Stimulated activated CD4-positive, alpha-beta T cell treated with anti-CD3 and anti-CD28 coated beads, TNF-alpha, amount 100 ng/mL, for 48 hours (primary cell): Measurements from ENCODE around the gene INKA2.

Experiments used
- DNase-seq, 3 donors: peaks; one replicate each; pipeline ENCODE4 v3.0.0-alpha.2; 2020; ENCODE audit warnings: low read depth in 3 of 3

The INKA2 gene

DNA sequence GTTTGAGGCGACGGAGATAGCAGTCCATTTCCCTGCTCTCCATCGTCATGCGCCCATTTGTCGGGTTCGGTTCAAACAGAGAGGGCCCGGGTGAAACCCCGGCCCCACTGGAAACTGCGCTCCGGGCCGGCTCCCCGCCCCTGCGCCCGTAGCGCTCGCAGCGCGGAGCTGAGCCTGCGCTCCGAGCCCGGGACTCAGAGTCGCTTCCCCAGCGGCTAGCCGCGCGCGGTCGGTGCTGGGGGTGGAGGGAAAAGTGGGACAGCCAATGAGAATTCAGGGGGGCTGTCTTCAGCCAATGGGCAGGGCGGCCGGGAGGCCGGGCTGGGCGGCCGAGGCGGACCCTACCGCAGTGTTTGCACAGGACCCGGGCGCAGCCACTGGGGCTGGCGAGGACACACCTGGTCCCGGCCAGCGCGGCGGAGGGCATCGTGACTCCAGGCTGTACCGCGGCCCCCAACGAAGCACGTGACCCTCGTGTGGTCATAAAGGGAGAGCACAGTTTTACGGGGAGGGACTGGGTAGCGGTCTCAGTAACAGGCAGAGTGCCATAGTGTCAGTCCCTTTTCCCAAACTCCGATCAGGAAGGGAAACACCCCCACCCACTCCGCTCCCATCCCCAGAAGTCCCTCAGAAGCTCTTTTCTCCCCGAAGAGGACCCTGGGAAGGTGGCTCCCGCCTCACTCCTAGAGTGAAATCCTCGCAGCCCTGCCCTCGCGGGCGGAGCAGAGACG, at the start of gene INKA2:
INKA2 (minus strand) TSS at position 202 of the 731 bp plus-strand sequence; CDS start at position 49, 153 bp downstream.
- DNase-seq, result peak; percentile 62 to 74 (median 65)

DNA sequence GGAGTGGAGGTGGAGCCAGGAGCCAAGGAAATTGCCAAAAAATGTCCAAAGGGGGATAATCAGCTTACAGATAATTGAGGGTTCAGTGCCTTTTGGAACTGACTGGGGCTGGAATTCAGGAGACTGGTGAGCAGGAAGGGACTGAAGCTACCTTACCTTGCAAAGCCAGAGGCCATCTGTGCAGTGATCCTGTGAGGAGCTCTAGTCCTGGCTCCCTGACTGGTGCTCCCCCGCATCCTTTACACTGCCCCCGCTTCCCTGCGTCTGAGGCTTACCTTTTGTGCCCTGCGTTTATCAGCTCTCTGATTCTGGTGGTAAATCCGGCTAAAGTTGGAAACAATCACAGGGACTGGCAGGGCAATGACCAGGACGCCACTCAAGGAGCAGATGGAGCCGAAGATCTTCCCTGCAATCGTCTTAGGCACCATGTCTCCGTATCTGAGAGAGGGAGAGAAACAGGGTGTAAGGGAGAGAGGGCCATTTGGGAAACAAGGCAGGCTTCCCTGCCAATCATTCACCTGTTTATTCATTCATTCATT, 47.5 kb upstream of the INKA2 start:
- DNase-seq, result no peak

DNA sequence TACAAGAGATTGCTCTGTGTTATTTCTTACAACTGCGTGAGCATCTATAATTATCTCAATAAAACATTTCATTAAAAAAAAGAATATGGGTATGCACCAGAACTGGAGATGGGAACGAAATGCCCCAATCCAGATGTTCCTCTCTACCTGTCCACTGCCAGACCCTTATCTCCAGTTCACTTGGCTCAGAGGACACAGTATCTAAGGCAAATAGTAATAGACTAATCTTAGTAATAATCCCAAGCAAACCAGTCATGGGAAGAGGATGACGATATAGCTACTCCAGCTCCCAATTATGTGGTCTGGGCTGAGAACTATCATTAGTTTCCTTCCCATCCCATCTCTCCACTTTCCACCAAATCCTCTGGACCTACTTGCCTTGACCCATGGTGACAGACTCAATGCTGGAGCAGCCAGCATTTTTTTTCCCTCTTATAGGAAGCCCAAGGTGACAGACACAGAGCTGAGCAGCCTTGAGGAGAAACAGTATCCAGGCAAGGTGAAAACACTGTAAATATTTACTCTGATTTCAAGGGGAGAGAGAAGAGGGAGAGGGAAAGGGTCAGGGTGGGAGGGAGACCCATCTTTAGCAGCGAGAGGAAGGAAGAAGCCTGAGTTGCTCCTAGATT, 45.2 kb upstream of the INKA2 start:
- DNase-seq, result no peak

DNA sequence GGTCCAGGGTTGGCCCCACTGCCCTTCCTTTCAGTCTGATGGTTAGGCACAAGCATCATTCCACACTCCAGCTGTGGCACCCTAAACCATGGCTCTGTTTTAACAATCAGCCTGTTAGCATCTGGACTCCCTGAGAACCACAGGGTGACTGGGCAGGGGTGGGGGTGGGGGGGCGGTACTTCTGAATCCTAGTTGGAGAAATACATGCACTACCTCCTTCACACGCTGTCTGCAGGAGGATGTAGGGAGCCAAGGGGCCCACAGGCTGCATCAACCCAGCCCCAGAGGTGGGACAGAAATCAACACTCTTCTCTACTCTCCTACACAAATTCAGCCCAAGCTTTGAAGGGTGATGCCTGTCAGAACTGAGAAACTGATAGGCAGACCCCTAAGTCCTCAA, 40.4 kb upstream of the INKA2 start:
- no peak for DNase-seq

DNA sequence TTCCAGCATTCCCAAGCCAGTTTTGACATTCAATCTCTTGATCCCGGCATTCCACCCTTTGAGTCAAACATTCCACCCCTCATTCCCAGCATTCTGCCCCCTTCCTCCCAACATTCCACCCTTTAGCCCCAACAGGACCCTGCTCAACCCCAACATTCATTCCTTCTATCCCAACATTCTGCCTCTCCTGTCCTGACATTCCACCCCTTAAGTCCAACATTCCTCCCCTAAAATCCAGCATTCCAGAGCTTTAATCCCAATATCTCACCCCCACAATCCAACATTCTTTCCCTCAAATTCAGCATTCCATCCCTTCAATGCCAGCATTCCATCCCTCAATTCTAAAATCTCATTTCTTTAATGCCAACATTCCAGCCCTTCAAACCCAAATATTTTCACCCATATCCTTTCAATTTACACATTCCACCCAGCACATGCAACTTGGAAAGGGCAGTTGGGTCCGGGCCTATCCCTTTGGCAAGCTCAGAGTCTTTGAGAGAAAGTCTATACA, 39.4 kb upstream of the INKA2 start:
- DNase-seq, result no peak

DNA sequence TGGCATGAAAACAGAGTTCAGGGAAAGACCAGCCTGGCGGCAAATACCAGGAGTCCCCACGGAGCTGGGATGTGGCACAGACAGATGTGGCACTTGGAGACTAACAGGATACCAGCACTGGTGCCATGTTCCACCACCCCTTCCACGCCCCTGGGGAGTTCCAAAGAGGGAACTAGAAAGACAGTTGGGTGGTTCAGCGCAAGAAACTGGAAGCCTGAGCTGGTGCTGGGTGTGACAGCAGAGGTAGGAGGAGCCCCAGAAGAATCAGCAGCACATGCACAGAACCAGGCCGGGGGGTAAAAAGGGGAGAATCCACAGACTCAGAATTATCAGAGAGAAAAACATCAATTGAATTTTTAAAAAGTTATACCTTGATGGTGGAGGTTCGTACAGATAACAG, 38.9 kb upstream of the INKA2 start:
- no peak for DNase-seq

DNA sequence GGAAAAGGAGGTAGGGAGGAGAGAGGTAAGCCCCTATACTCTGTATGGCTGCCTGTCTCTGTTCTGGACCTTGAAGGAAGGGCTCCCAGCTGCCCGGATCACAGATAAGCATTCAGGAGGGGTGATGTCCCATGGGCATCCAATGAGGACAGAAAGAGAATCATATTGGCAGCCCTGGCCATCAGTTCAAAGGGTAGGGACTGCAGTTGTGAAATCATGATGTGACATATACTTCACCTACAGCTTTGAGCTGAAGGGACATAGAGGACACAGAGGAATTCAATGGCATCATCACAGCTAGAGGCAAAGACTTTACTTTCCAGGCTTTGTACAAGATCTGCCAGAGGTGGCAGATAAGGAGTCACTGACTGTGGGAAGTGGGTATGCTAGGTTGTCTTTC, 38.1 kb upstream of the INKA2 start:
- DNase-seq, result no peak

DNA sequence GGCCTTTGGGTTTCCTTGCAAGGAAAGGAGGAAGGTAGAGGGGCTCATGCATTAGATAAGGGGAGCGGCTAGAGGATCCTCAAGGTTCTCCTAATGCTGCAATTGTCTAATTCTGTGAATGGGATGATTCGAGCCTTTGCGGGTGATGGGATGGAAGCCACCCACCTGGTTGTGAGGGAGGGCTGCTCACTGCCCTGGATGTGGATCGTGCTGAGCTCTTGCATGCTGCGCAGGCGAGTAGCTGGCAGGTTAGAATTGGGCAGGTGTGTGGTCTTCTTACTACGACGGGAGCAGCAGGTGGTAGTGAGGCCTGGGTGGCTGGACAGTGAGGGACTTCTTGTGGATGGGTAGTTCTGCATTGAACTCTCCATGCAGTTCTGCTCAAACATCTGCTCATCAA, 37.7 kb upstream of the INKA2 start:
- no peak for DNase-seq

DNA sequence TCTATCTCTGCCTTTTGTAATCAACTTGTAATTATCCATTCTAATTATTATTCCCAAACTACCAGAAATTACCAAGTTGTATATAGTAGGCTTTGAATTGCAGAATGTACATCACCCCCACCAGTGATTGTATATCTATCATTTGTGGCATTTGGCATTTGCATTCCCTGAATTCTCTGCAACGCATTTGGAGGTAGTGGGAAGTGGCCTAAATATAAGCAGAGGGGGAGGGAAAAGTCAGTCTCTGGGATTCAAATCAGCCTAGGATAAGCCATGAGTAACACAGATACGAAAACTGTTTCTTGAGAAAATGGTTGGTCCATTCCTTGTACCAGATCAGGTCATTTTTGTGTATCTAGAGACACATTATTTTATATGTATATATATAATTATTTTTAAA, 37.2 kb upstream of the INKA2 start:
- no peak for DNase-seq

DNA sequence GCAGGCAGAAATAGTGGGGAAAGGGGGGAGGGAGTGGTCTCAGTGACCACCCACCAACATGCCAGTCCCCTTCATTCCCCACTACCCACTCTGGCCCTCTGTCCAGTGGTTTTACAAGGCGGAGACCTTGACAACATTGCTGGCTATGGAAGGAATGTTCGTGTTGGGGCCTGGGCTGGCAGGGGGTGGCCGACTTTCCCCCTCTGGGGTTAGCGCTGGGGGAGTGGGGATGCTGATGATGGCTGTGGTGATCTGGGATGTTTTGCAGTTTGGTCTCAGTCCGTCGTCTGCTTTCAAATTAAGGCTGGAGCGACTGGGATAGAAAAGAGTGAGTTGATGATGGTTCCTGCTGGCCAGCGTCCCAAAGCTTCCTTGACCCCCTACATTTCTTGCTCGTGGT, 36.8 kb upstream of the INKA2 start:
- no peak for DNase-seq

DNA sequence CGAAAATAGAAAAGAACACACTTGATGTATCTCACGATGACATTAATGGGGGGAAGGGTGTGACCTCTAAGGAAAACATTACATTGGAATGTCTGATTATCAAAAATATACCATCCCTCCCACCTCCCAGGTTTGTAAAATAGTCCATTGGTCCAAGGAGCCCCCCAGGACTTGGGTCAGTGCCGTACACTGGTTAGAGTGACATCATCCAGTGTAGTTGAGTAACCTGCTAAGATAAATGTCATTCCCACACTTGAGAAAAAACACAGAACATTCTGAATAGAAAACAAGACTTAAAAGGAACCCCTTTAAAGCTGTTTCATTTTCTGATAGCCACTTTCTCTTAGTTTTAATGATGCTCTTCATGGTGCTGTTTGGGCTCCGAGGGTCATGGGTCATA, 31.7 kb upstream of the INKA2 start:
- no peak for DNase-seq

DNA sequence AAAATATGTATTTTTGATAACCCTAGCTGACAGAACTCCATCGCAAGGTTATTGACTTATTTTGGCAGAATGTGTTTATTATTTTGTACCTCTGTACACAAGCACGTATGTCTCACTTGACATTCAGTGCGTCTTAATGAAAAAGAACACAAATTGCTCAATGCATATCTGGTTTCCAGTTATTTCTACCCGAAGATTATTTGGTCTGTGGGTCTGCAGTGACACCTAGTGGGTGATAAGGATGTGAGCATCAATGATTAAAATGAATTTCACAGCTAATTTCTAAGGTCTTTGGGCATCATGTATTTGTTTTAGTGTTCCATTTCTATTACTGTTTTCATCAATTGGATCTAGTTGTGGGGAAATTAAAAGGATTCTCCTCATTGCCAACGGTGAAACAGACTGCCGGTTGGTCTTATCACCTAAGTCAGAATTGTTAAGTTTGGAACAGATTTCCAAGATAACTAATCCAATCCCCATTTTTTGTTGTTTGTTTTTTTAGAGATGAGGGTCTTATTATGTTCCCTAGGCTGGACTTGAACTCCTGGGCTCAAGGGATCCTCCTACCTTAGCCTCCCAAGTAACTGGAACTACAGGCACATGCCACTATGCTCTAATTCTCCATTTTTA, 30.4 kb upstream of the INKA2 start:
- DNase-seq, result peak in 2 of 3 donors; percentile 13 to 14

DNA sequence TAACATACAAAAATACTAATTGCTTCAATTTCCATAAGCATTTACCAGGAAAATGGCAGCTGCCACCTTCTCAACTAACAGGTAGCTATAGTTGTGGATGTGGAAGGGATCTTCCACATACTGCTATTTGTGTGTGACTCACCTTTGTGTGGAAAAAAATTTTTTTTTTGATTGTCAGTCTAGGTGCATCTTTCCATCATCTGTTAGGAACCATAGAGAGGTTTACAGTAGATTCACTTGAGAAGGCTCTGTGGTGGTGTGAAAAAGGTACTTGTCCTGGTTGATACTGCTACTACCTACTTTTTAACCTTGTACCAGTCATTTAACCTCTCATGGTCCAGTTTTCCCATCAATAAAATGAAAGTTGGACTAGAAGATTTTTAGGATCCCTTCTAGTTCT, 29.4 kb upstream of the INKA2 start:
- no peak for DNase-seq

DNA sequence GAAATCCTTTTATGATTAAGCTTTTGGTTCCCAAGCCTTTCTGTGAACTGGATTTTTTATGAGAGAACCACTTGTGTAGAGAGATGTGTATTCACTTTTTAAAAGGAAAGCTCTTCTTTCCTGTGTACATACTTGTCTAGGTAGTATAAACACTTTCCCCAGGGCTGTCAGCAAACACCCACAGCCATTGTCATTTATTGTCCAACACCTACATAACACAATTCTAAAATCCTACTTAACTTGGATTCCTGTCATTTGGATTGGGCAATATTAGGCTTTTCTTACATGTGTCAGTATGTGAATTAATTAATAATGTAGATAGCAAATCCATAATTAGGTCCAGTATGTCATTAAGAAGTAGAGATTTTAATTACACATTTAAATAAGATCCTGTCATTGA, 28.8 kb upstream of the INKA2 start:
- no peak for DNase-seq

DNA sequence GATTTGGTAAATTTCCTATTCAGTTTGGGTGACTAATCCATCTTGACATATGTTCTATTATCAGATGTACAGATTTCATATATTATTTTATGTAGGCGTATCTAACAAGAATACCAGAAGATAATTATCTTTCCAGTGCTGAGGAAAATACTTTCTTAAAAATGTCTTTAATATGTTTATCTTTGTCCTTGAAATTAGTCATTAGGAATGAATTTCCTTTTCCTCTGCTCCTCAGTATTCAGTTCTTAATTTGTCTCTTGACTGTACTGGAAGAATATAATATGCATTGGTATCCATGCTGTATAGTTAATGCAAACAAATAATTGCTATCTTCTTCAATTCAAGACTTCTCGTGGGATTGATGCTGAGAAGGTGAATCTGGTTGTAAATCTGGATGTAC, 23.1 kb upstream of the INKA2 start:
- DNase-seq, result no peak

DNA sequence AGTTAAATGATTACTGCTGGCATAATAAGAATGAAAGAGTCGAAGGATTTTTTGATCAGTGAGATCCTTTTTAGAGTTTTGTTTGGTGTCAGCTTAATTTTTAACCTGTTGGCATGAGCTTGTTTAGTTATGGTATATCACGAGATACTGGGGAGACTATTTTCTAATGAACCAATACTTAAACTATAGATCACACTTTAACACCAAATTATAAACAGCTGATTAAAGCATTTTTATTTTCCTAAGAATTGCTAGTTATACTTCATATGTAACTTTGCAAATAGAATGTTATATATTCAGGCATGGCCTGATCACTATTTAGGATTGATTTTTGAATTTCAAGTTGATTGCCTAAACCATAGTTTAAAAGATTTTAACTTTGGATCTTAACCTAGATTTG, 22.5 kb upstream of the INKA2 start:
- DNase-seq, result no peak

DNA sequence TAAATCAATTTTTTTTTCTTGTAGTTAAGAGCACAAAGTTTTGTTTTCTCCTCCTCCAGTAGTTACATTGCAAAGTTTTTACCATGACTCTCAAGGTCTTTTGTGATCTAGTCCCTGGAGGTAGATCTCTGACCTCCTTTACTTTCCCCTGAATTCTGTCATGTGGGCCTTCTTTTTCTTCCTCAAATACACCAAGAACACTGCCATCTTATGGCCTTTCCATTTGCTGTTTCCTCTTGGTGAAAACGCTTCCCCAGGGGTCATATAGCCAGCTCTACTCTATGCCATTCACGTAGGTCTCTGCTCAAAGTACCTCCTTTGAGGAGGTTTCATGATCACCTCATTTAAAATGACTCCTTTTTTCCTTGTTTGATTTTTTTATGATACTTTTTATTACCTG, 19.2 kb upstream of the INKA2 start:
- DNase-seq, result no peak

DNA sequence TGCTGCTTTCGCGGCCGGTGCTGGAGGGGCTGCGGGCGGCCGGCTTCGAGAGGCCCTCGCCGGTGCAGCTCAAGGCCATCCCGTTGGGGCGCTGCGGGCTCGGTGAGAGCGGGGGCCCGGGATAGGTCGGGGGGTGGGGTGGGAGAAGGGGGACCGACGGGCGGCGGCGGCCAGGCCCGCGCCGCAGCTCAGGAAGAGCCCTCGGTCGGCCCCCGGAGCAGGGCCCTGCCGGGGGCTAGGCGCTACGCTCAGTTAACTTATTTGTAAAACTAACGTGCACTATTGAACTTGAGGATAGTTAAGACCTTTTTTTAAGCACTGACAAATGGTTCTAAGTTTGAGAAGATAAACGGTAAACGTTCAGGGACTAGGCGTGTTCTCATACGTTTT, 16.9 kb upstream of the INKA2 start:
- no peak for DNase-seq

DNA sequence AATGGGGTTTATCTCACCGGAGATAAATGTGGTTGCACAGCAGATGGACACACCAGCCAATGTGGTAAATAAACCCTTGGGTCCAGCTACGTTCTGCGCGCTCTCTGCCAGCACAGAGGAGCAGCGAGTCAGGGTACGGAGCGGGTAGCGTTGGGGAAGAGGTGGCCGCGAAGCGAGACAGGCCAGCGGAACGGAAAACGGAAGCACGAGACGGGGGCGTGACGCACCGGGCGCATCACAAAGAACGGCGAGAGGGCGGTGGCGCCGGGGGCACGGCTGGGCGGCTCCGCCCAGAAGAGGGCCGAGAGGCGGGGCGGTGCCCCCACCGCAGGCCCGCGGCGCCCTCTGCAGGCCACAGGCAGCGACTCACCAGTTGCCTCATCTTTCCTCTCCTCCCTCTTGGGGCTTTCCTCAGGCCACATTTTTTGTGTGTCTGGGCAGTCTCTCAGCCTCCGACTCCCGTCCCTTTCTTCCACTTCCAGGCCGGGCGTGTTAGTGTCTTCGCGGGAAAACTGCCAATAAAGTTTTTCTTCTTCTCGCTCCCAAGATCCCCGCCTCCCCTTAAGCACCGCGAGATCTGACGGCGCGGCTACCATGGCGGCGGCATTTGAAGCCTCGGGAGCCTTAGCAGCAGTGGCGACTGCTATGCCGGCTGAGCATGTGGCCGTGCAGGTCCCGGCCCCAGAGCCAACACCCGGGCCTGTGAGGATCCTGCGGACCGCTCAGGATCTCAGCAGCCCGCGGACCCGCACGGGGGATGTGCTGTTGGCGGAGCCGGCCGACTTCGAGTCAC, 16.3 kb upstream of the INKA2 start, which contains the start of gene DDX20:
DDX20 (plus strand) TSS at position 571 of the 793 bp plus-strand sequence; CDS start at position 595, 24 bp downstream.
- DNase-seq, result peak; percentile 85 to 87 (median 86)

DNA sequence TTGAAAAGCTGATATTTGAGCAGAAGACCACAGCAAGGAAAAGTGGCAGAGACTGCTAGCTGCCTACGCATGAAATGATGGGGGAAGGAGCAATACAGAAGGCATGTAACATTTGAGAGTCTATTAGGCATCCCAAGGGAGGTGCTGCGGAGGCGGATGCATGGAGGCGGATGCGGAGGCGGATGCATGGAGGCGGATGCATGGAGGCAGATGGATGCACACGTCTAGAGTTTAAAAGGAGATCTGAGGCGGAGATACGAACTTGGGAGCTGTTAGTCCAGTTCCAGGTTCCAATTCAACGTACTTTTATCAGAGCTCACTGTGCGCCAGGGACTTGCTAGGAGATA, 15.8 kb upstream of the INKA2 start:
- DNase-seq, result peak in 1 of 3 donors; percentile 5

DNA sequence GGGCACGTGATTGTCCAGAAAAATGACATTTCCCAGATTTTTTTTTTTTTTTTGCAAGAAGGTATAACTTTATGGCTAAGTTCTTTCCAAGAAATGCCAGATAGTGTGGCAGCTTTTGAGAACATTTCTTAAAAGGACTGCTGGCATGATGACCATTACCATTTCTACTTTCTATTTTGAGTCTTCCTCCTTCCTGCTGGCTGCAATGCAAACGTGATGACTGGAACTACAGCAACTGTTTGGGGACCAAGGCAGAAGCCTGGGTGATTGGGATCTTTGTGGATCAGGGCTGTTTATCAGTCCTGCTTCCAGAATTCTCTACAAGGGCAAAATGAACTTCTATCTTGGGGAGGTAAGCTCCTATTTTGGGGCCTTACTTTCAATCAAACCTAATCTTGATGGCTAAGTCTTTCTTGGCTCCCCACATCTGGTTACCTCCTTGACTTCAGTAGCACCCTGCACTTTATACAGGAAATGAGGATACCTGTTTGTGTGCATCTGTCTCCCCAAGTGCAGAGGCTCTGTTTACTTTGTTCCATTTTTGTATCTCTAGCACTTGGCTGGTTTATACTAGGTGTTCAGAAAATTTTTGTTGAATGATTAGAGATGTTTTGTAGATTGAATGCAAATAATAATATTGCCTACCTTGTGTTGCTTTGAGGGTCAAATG, 12.8 kb upstream of the INKA2 start:
- DNase-seq, result no peak
